Endothelial cell of umbilical vein (primary cell): ENCODE measurements around the gene LRRC53. TPM values are rescaled to one million over a fixed set of nuclear protein-coding genes. Genes with fewer than 3 reads are reported as not detected.

Source experiments
- BruUV-seq: library from RNA; stranded (reverse); fragments of 400-500 nt; replicated peaks from 2 replicates; lab custom pipeline; 2021; lab: Mats Ljungman, UMichigan
- CTCF ChIA-PET: fragments of 300-600, 350-600 bp; sonication (Branson Sonifier 250); formaldehyde crosslinking; loops from one replicate; lab custom pipeline; 2021; ENCODE audit warnings: antibody characterized with exemption, inconsistent platforms; lab: Charles Lee
- POLR2A ChIA-PET: fragments of 300-600, 350-600 bp; sonication (Branson Sonifier 250); formaldehyde crosslinking; loops from one replicate; lab custom pipeline; 2021; ENCODE audit warnings: antibody characterized with exemption, inconsistent platforms; lab: Charles Lee
- DNase-seq: peaks from one replicate; pipeline ENCODE4 v3.0.0-alpha.2; 2011; ENCODE audit warnings: low read depth, low spot score
- FAIRE-seq: peaks from 2 replicates; lab custom pipeline; 2011; peaks lifted over from hg19 to GRCh38; lab: Jason Lieb, UNC
- H2AFZ ChIP-seq: 2 replicates; pipeline ENCODE4 v1.6.0; 2012; ENCODE audit warnings: low read depth, low read length, control low read depth, inconsistent platforms
- H3K27ac ChIP-seq: 2 replicates; pipeline ENCODE4 v1.5.1; 2011; ENCODE audit warnings: low read depth, mild to moderate bottlenecking, control low read depth, low read length, moderate library complexity; ENCODE audit not compliant: insufficient read depth
- H3K27me3 ChIP-seq, 2 experiments: 2 replicates each; pipeline versions ENCODE4 v1.6.0 to v1.6.1; 2011; ENCODE audit warnings: low read length in 2 of 2, mixed read lengths in 1 of 2; ENCODE audit not compliant: control insufficient read depth in 2 of 2, insufficient read depth in 2 of 2
- H3K36me3 ChIP-seq, 2 experiments: 2 replicates in 1 of 2; 3 replicates in 1 of 2; pipeline ENCODE4 v1.5.1; 2011; ENCODE audit warnings: low read length in 2 of 2, mild to moderate bottlenecking in 1 of 2, moderate library complexity in 1 of 2; ENCODE audit not compliant: control insufficient read depth in 2 of 2, insufficient read depth in 2 of 2; ENCODE audit errors: extremely low read depth in 1 of 2
- H3K4me1 ChIP-seq: 3 replicates; pipeline ENCODE4 v1.5.1; 2011; ENCODE audit warnings: mild to moderate bottlenecking, low read length; ENCODE audit not compliant: control insufficient read depth, insufficient read depth; ENCODE audit errors: extremely low read depth
- H3K4me2 ChIP-seq: 2 replicates; pipeline ENCODE4 v1.6.1; 2011; ENCODE audit warnings: low read length, control low read depth, mixed read lengths; ENCODE audit not compliant: insufficient read depth
- H3K4me3 ChIP-seq, 3 experiments: fragments of 200-600 bp in 1 of 3; sonication (generic), shearing (Covaris generic) in 1 of 3; replicated peaks in 1 of 3; 2 replicates each; pipeline ENCODE4 v1.5.1; 2011 to 2016; ENCODE audit warnings: control low read depth in 3 of 3, low read length in 3 of 3, mild to moderate bottlenecking in 2 of 3, inconsistent platforms in 1 of 3, low read depth in 1 of 3, moderate library complexity in 1 of 3; ENCODE audit not compliant: insufficient read depth in 1 of 3
- H3K79me2 ChIP-seq: 2 replicates; pipeline ENCODE4 v1.6.0; 2012; ENCODE audit warnings: low read length, inconsistent platforms; ENCODE audit not compliant: control insufficient read depth, insufficient read depth
- H3K9ac ChIP-seq: replicated peaks from 2 replicates; pipeline ENCODE3; 2011; ENCODE audit warnings: low read length, control low read depth; ENCODE audit not compliant: insufficient read depth; ENCODE audit errors: extremely low read depth
- H3K9me1 ChIP-seq: replicated peaks from 3 replicates; pipeline ENCODE4 v1.6.0; 2011; ENCODE audit warnings: mild to moderate bottlenecking, low read length; ENCODE audit not compliant: control insufficient read depth, insufficient read depth; ENCODE audit errors: extremely low read depth
- H3K9me3 ChIP-seq: replicated peaks from 2 replicates; pipeline ENCODE4 v1.5.1; 2012; ENCODE audit warnings: low read length, inconsistent platforms; ENCODE audit not compliant: control insufficient read depth, insufficient read depth
- H4K20me1 ChIP-seq: replicated peaks from 2 replicates; pipeline ENCODE3; 2011; ENCODE audit warnings: mild to moderate bottlenecking, low read length; ENCODE audit not compliant: control insufficient read depth, insufficient read depth; ENCODE audit errors: extremely low read depth
- CTCF ChIP-seq, 2 donors: IDR thresholded peaks; 1 replicate in 1 of 2; 2 replicates in 1 of 2; pipeline ENCODE4 v1.5.1; 2011; ENCODE audit warnings: low read length in 2 of 2, mild to moderate bottlenecking in 2 of 2, moderate library complexity in 2 of 2, control low read depth in 1 of 2, inconsistent platforms in 1 of 2, low read depth in 1 of 2; ENCODE audit not compliant: insufficient read depth in 1 of 2; ENCODE audit errors: extremely low read depth in 1 of 2
- EZH2 ChIP-seq: IDR thresholded peaks from 2 replicates; pipeline ENCODE4 v1.6.1; 2012; ENCODE audit warnings: borderline replicate concordance, low read depth, mild to moderate bottlenecking, moderate library complexity, low read length, inconsistent platforms; ENCODE audit not compliant: severe bottlenecking
- FOS ChIP-seq: IDR thresholded peaks from 2 replicates; pipeline ENCODE4 v1.6.1; 2011; ENCODE audit warnings: mild to moderate bottlenecking, low read length, moderate library complexity, borderline replicate concordance; ENCODE audit not compliant: insufficient read depth
- GATA2 ChIP-seq: IDR thresholded peaks from 2 replicates; pipeline ENCODE4 v1.7.0; 2011; ENCODE audit warnings: low read depth, mild to moderate bottlenecking, moderate library complexity, mixed read lengths, low read length; ENCODE audit not compliant: insufficient read length, insufficient read depth
- JUN ChIP-seq: IDR thresholded peaks from 2 replicates; pipeline ENCODE4 v1.6.1; 2011; ENCODE audit warnings: borderline replicate concordance, low read depth; ENCODE audit not compliant: insufficient read length, insufficient read depth
- MAX ChIP-seq: IDR thresholded peaks from 2 replicates; pipeline ENCODE4 v1.6.1; 2011; ENCODE audit not compliant: insufficient read depth, insufficient read length
- MYC ChIP-seq: IDR thresholded peaks from one replicate; pipeline ENCODE4 v1.6.1; 2011; ENCODE audit warnings: mild to moderate bottlenecking, low read depth, low read length
- POLR2A ChIP-seq: IDR thresholded peaks from 2 replicates; pipeline ENCODE4 v1.6.1; 2012; ENCODE audit warnings: low read depth, mild to moderate bottlenecking, control low read depth, low read length
- POLR2AphosphoS5 ChIP-seq: IDR thresholded peaks from 2 replicates; pipeline ENCODE4 v1.6.1; 2012; ENCODE audit warnings: low read depth, mild to moderate bottlenecking, control low read depth, low read length, moderate library complexity; ENCODE audit not compliant: insufficient read depth
- dilution Hi-C: fragments of 300-500 bp; cut with MboI; formaldehyde crosslinking; loops from one replicate; pipeline ENCODE4 v1.15.0; 2019; ENCODE audit warnings: low sequenced_read_pairs; ENCODE audit not compliant: extremely low pct_ligation_motif_present
- intact Hi-C: fragments of 100-400 bp; cut with micrococcal nuclease; formaldehyde crosslinking; loops from one replicate; pipeline ENCODE4 v1.10.0; 2022
- polyA plus RNA-seq, 4 experiments: library from polyadenylated mRNA; depleted of rRNA in 3 of 4; stranded (reverse) in 3 of 4; unstranded in 1 of 4; fragments of >200 nt; gene quantifications; 2 replicates each; pipeline versions ENCODE4 v1.2.1 to v1.2.3, GENCODE V29; 2011 to 2012; ENCODE audit warnings: missing spikeins in 1 of 4
- total RNA-seq: library from RNA; stranded (reverse); gene quantifications from 2 replicates; pipeline ENCODE4 v1.2.3, GENCODE V29; 2021

The LRRC53 gene
- total and polyA plus RNA-seq, 2 donors (not counting 3 experiments of a cell fraction or from before 2014, with no cell fraction given): not detected

- no peak overlapping the region for H3K9ac ChIP-seq
- no peaks in the 10 kb centered on the region for H4K20me1 ChIP-seq
- no peak for DNase-seq
- no peaks in the 10 kb centered on the region for H3K9me3 ChIP-seq
- no peak overlapping the region for H3K27ac ChIP-seq
- no peaks in the 10 kb centered on the region for H3K79me2 ChIP-seq
- no peaks in the 10 kb centered on the region for H3K9me1 ChIP-seq
- no TSS peak for BruUV-seq
- no peaks in the 10 kb centered on the region for H3K27me3 ChIP-seq
- H3K4me2 ChIP-seq: no peak overlapping the region
- dilution Hi-C loops (no loop called here), intact Hi-C loops (no loop called here)
- ChIA-PET POLR2A (no interaction called here), CTCF (no interaction called here)
- H3K4me3 ChIP-seq: no peak overlapping the region
- FAIRE-seq: no peak
- H2AFZ ChIP-seq: no peak overlapping the region
- no peak for TF ChIP-seq MYC
- TF ChIP-seq EZH2: no peak
- TF ChIP-seq MAX: no peak
- TF ChIP-seq POLR2AphosphoS5: no peak
- no peak for TF ChIP-seq POLR2A
- TF ChIP-seq CTCF (IDR thresholded peaks at IDR 0.05; ENCODE audit: extremely low read depth in 1 of 2, insufficient read depth in 1 of 2, low read depth in 1 of 2, low read length in 2 of 2): no peak
- no peak for TF ChIP-seq GATA2
- TF ChIP-seq JUN: no peak
- no peak for TF ChIP-seq FOS
- H3K36me3 ChIP-seq: no peaks in the 10 kb centered on the region
- H3K4me1 ChIP-seq: no peaks in the 10 kb centered on the region
Measured at GRCh38 chr1:74545821-74546220, 33.4 kb upstream of the LRRC53 start.
